Activated naive CD8-positive, alpha-beta T cell (primary cell): Measurements from ENCODE around the gene MAML3.

Source experiments
- H3K27ac Mint-ChIP-seq: one replicate; pipeline ENCODE4 v1.8.0; 2021; ENCODE audit warnings: mixed read lengths
- H3K27me3 Mint-ChIP-seq: one replicate; pipeline ENCODE4 v1.8.0; 2021; ENCODE audit warnings: mixed read lengths
- H3K36me3 Mint-ChIP-seq: one replicate; pipeline ENCODE4 v1.8.0; 2021; ENCODE audit warnings: mixed read lengths
- H3K4me1 Mint-ChIP-seq: one replicate; pipeline ENCODE4 v1.8.0; 2021; ENCODE audit warnings: low read depth, mixed read lengths
- H3K4me3 Mint-ChIP-seq: one replicate; pipeline ENCODE4 v1.8.0; 2021; ENCODE audit warnings: mild to moderate bottlenecking, mixed read lengths
- H3K9me3 Mint-ChIP-seq: one replicate; pipeline ENCODE4 v1.8.0; 2021; ENCODE audit warnings: low read depth, mixed read lengths

MAML3 gene

DNA sequence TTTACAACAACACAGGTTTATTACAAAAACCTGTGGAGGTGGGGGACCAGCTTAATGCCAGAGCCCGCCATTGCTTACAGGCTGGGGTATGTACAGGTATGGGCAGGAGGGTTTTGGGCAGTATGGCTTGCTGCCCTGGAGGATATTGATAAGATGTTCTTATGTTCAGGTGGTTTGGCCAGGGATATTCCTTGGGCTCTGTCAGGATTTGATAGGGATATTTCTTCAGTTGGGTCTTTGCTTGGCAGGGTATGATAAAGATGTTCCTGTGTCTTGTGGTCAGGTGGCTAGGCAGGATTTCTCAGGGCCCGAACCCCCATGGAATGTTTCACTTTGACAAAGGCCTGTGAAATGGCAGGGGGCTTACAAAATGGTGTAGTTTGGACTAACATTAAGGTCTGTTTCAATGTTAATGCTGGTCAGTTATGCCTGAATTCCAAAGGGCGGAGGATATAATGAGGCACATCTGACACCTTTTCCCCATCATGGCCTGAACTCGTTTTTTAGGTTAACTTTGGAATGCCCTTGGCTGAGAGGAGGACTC, 485.3 kb downstream of the MAML3 start:
- Mint-ChIP-seq H3K27ac (no peak overlapping the region), H3K9me3 (no peaks in the 10 kb centered on the region), H3K4me3 (no peak overlapping the region), H3K4me1 (peaks cover 20% of the 10 kb centered on the region), H3K27me3 (no peaks in the 10 kb centered on the region), H3K36me3 (no peaks in the 10 kb centered on the region)

DNA sequence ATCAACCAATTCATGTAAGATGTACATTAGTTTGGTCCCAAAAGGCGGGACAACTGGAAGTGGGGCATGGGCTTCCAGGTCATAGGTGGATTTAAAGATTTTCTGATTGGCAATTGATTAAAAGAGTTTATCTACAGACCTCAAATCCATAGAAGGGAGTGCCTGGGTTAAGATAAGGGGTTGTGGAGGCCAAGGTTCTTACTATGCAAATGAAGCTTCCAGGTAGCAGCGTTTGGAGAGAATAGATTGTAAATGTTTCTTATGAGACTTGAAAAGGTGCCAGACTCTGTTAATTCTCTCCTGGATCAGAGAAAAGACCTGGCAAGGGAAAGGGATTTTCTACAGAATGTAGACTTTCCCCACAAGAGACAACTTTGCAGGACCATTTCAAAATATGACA, 485.9 kb downstream of the MAML3 start:
- Mint-ChIP-seq H3K4me1 (peaks cover 20% of the 10 kb centered on the region), H3K9me3 (no peaks in the 10 kb centered on the region), H3K36me3 (no peaks in the 10 kb centered on the region), H3K27me3 (no peaks in the 10 kb centered on the region), H3K27ac (no peak overlapping the region), H3K4me3 (no peak overlapping the region)
